Measurements from ENCODE around the gene TLN1. TPM values are rescaled to one million over a fixed set of nuclear protein-coding genes. Genes with fewer than 3 reads are reported as not detected.

The TLN1 gene
- total and polyA plus RNA-seq, 7 donors: 45.0 to 609 (median 354) TPM

GRCh38 chr9:35675732-35676392 is 56.1 kb downstream of the TLN1 start:
- peak in 2 of 4 donors; percentile 18 to 25 for TF ChIP-seq POLR2AphosphoS5 (IDR thresholded peaks at IDR 0.05)
- TF ChIP-seq POLR2A (IDR thresholded peaks at IDR 0.05): no peak
- 10% methylated on average over 51 of the region's 51 CpGs for WGBS, 2 donors
- Histone ChIP-seq H3K4me3 (peak overlapping the region; percentile 37 to 56 (median 48)), H3K4me1 (peaks cover 0 to 28% (median 26%) of the 10 kb centered on the region in 4 donors), H3K9me3 (no peaks in the 10 kb centered on the region), H3K36me3 (no peaks in the 10 kb centered on the region), H3K27me3 (no peaks in the 10 kb centered on the region), H3K27ac (peak overlapping the region in 3 of 4 donors; percentile 13 to 52 (median 28))
- intact Hi-C loops (cut with DNase I): loop anchor here (1.0 kb wide), 1 partner anchor 10 kb away; no protein-coding TSS in a partner anchor
- no peak for DNase-seq

GRCh38 chr9:35675204-35675603 is 56.8 kb downstream of the TLN1 start:
- H3K27me3 ChIP-seq: no peaks in the 10 kb centered on the region
- TF ChIP-seq CTCF (IDR thresholded peaks at IDR 0.05) (no peak), EP300 (IDR thresholded peaks at IDR 0.05) (no peak), POLR2A (IDR thresholded peaks at IDR 0.05) (no peak), POLR2AphosphoS5 (IDR thresholded peaks at IDR 0.05) (no peak)
- no peaks in the 10 kb centered on the region for H3K9me3 ChIP-seq
- no peak for DNase-seq
- H3K4me3 ChIP-seq: peak overlapping the region; percentile 37 to 56 (median 48)
- intact Hi-C loops (cut with DNase I): loop anchor here (1.0 kb wide), 1 partner anchor 9 kb away; no protein-coding TSS in a partner anchor
- 32 to 45% methylated on average over 13 of the region's 13 CpGs for WGBS, 2 donors
- H3K4me1 ChIP-seq: peaks cover 0 to 28% (median 26%) of the 10 kb centered on the region in 4 donors
- H3K36me3 ChIP-seq: no peaks in the 10 kb centered on the region
- H3K27ac ChIP-seq: peak overlapping the region in 1 of 4 donors; percentile 52

GRCh38 chr9:35674025-35674361 is 58.0 kb downstream of the TLN1 start:
- H3K36me3 ChIP-seq: no peaks in the 10 kb centered on the region
- H3K27me3 ChIP-seq: no peaks in the 10 kb centered on the region
- DNase-seq: no peak
- no peak for TF ChIP-seq POLR2AphosphoS5 (IDR thresholded peaks at IDR 0.05)
- TF ChIP-seq EP300 (IDR thresholded peaks at IDR 0.05): no peak
- intact Hi-C loops (cut with DNase I): no loop called here
- H3K9me3 ChIP-seq: no peaks in the 10 kb centered on the region
- WGBS, 2 donors: 62 to 81% methylated on average over 3 of the region's 3 CpGs
- H3K27ac ChIP-seq: peak overlapping the region; percentile 12 to 64 (median 54)
- H3K4me1 ChIP-seq: peaks cover 0 to 28% (median 26%) of the 10 kb centered on the region in 4 donors
- no peak overlapping the region for H3K4me3 ChIP-seq

DNA sequence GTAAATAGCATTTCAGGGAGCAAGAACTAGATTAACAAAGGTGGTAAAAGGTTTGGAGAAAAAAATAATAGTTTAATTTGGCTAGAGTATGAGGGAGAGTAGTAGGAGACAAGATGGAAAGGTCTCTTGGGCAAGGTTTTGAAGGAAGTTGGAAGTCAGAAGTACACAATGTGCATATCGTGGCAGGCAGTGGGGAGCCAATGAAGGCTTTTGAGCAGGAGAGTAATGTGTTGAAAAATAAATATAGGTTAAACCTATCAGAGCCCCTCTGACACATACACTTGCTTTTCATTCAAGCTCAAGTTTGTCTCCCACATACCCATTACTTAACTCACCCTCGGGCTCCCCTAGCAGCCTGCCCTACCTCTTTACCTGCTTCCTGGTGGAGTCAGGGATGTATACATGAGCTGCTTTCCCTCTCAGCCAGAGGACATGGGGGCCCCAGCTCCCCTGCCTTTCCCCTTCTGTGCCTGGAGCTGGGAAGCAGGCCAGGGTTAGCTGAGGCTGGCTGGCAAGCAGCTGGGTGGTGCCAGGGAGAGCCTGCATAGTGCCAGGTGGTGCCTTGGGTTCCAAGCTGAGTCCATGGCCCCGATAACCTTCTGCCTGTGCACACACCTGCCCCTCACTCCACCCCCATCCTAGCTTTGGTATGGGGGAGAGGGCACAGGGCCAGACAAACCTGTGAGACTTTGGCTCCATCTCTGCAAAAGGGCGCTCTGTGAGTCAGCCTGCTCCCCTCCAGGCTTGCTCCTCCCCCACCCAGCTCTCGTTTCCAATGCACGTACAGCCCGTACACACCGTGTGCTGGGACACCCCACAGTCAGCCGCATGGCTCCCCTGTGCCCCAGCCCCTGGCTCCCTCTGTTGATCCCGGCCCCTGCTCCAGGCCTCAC is 58.6 kb downstream of the TLN1 start, which contains the start of gene CA9:
Gene CA9 (plus strand): TSS at position 797 of the 893 bp plus-strand sequence. CDS start 32 bp downstream, at position 829.
- WGBS, 2 donors: 18 to 64% methylated on average over 10 of the region's 10 CpGs
- Histone ChIP-seq H3K27me3 (no peaks in the 10 kb centered on the region), H3K27ac (peak within 1 kb of the TSS; percentile 12 to 64 (median 54)), H3K36me3 (no peaks in the 10 kb centered on the region), H3K9me3 (no peaks in the 10 kb centered on the region), H3K4me1 (peaks cover 0 to 28% (median 26%) of the 10 kb centered on the region in 4 donors), H3K4me3 (no peak within 1 kb of the TSS)
- DNase-seq: peak; percentile 81
- TF ChIP-seq POLR2AphosphoS5 (IDR thresholded peaks at IDR 0.05) (peak in 2 of 4 donors; percentile 35 to 38), POLR2A (IDR thresholded peaks at IDR 0.05) (no peak), EP300 (IDR thresholded peaks at IDR 0.05) (no peak), CTCF (IDR thresholded peaks at IDR 0.05) (no peak)
- intact Hi-C loops (cut with DNase I): no loop called here

GRCh38 chr9:35669331-35670145 is 62.5 kb downstream of the TLN1 start:
- H3K4me1 ChIP-seq: peaks cover 0 to 29% (median 23%) of the 10 kb centered on the region in 4 donors
- DNase-seq: no peak
- no peak overlapping the region for H3K27ac ChIP-seq
- H3K9me3 ChIP-seq: no peaks in the 10 kb centered on the region
- TF ChIP-seq POLR2AphosphoS5 (IDR thresholded peaks at IDR 0.05) (no peak), POLR2A (IDR thresholded peaks at IDR 0.05) (no peak), CTCF (IDR thresholded peaks at IDR 0.05) (no peak), EP300 (IDR thresholded peaks at IDR 0.05) (no peak)
- no peak overlapping the region for H3K4me3 ChIP-seq
- 42 to 71% methylated on average over 6 of the region's 6 CpGs for WGBS, 2 donors
- no peaks in the 10 kb centered on the region for H3K36me3 ChIP-seq
- intact Hi-C loops (cut with DNase I): no loop called here
- H3K27me3 ChIP-seq: no peaks in the 10 kb centered on the region
